SK-N-SH (cell line): Measurements from ENCODE around the gene KRT35. TPM values are rescaled to one million over a fixed set of nuclear protein-coding genes. Genes with fewer than 3 reads are reported as not detected.

Source experiments
- CTCF ChIA-PET: fragments of 300-600, 350-600 bp; formaldehyde crosslinking; extraction: SDS; loops from one replicate; lab custom pipeline; 2021; lab: Yijun Ruan, JAX
- POLR2A ChIA-PET: fragments of 350-600 bp; sonication (Branson Sonifier 250); formaldehyde crosslinking; extraction: SDS; loops from one replicate; lab custom pipeline; 2020; ENCODE audit warnings: antibody characterized with exemption, inconsistent platforms; lab: Yijun Ruan, JAX
- DNase-seq: peaks from one replicate; pipeline ENCODE4 v3.0.0; 2012
- H2AFZ ChIP-seq: fragments of 200-600 bp; sonication (generic); 2 replicates; pipeline ENCODE4 v1.8.1; 2016; ENCODE audit warnings: antibody characterized with exemption, mild to moderate bottlenecking, low read depth
- H3F3A ChIP-seq: fragments of 200-600 bp; sonication (generic); replicated peaks from 2 replicates; pipeline ENCODE3; 2016; ENCODE audit warnings: antibody characterized with exemption, mild to moderate bottlenecking; ENCODE audit not compliant: insufficient read depth
- H3K27ac ChIP-seq, 2 experiments: fragments of 200-500 bp in 1 of 2; fragments of 200-600 bp in 1 of 2; sonication (Bioruptor generic) in 1 of 2; sonication (generic), shearing (Covaris generic) in 1 of 2; 2 replicates each; pipeline versions ENCODE4 v1.5.1 to v1.6.1; 2014 to 2016; ENCODE audit warnings: low read depth in 2 of 2, inconsistent platforms in 1 of 2, low read length in 1 of 2, mild to moderate bottlenecking in 1 of 2, mixed read lengths in 1 of 2
- H3K27me3 ChIP-seq: fragments of 200-600 bp; sonication (generic), shearing (Covaris generic); 2 replicates; pipeline ENCODE4 v1.6.1; 2016; ENCODE audit warnings: mixed run types; ENCODE audit not compliant: insufficient read depth
- H3K36me3 ChIP-seq, 2 experiments: fragments of 200-500 bp in 1 of 2; fragments of 200-600 bp in 1 of 2; sonication (Bioruptor generic) in 1 of 2; sonication (generic) in 1 of 2; replicated peaks in 1 of 2; 2 replicates each; pipeline versions ENCODE3 to v1.5.1; 2014 to 2016; ENCODE audit warnings: low read length in 1 of 2, mild to moderate bottlenecking in 1 of 2; ENCODE audit not compliant: insufficient read depth in 2 of 2, control insufficient read depth in 1 of 2
- H3K4me1 ChIP-seq, 2 experiments: fragments of 200-500 bp in 1 of 2; fragments of 200-600 bp in 1 of 2; sonication (Bioruptor generic) in 1 of 2; sonication (generic), shearing (Covaris generic) in 1 of 2; 2 replicates each; pipeline versions ENCODE4 v1.5.1 to v1.6.1; 2014 to 2016; ENCODE audit warnings: low read depth in 1 of 2, low read length in 1 of 2, mixed run types in 1 of 2; ENCODE audit not compliant: insufficient read depth in 2 of 2, control insufficient read depth in 1 of 2
- H3K4me2 ChIP-seq: fragments of 200-600 bp; sonication (generic), shearing (Covaris generic); 2 replicates; pipeline ENCODE4 v1.6.1; 2017; ENCODE audit warnings: mixed run types
- H3K4me3 ChIP-seq, 2 experiments: fragments of 200-500 bp in 1 of 2; fragments of 200-600 bp in 1 of 2; sonication (Bioruptor generic) in 1 of 2; sonication (generic), shearing (Covaris generic) in 1 of 2; 2 replicates each; pipeline versions ENCODE4 v1.5.1 to v1.8.1; 2014 to 2016; ENCODE audit warnings: low read depth in 2 of 2, inconsistent platforms in 1 of 2, low read length in 1 of 2, mild to moderate bottlenecking in 1 of 2, mixed read lengths in 1 of 2, moderate library complexity in 1 of 2
- H3K79me2 ChIP-seq: fragments of 200-600 bp; sonication (generic); 2 replicates; pipeline ENCODE4 v1.8.1; 2017; ENCODE audit warnings: mild to moderate bottlenecking; ENCODE audit not compliant: insufficient read depth
- H3K9ac ChIP-seq: fragments of 200-600 bp; sonication (generic); 2 replicates; pipeline ENCODE4 v1.6.1; 2017; ENCODE audit warnings: mixed run types
- H3K9me2 ChIP-seq: fragments of 200-600 bp; sonication (generic); 2 replicates; pipeline ENCODE4 v1.6.1; 2017; ENCODE audit warnings: mixed run types
- H3K9me3 ChIP-seq: fragments of 200-600 bp; sonication (generic); 2 replicates; pipeline ENCODE4 v1.6.1; 2017; ENCODE audit warnings: mixed run types, mild to moderate bottlenecking, moderate library complexity
- H4K20me1 ChIP-seq: fragments of 200-600 bp; sonication (generic); 2 replicates; pipeline ENCODE4 v1.6.1; 2017; ENCODE audit warnings: mild to moderate bottlenecking, mixed run types; ENCODE audit not compliant: insufficient read depth
- ELF1 ChIP-seq: IDR thresholded peaks from 2 replicates; pipeline ENCODE4 v1.4.0; 2012
- EZH2phosphoT487 ChIP-seq: fragments of 200-600 bp; sonication (generic); IDR thresholded peaks from 2 replicates; pipeline ENCODE4 v1.6.1; 2017; ENCODE audit warnings: low read depth, mixed run types, mild to moderate bottlenecking, antibody characterized with exemption, moderate library complexity, borderline replicate concordance
- GABPA ChIP-seq: IDR thresholded peaks from 2 replicates; pipeline ENCODE4 v1.4.0; 2012; ENCODE audit warnings: low read depth, mild to moderate bottlenecking
- JUND ChIP-seq: IDR thresholded peaks from 2 replicates; pipeline ENCODE4 v1.4.0; 2012
- MEF2A ChIP-seq: IDR thresholded peaks from 2 replicates; pipeline ENCODE4 v1.4.0; 2012; ENCODE audit warnings: low read depth, borderline replicate concordance
- MXI1 ChIP-seq: IDR thresholded peaks from 2 replicates; pipeline ENCODE4 v1.6.1; 2012; ENCODE audit warnings: mild to moderate bottlenecking, low read depth, low read length, improper control_type of control experiment
- NFIC ChIP-seq: IDR thresholded peaks from 2 replicates; pipeline ENCODE4 v1.4.0; 2012; ENCODE audit warnings: borderline replicate concordance
- NRF1 ChIP-seq: IDR thresholded peaks from 2 replicates; pipeline ENCODE4 v1.6.1; 2012; ENCODE audit warnings: low read depth, mild to moderate bottlenecking, low read length
- RXRA ChIP-seq: IDR thresholded peaks from 2 replicates; pipeline ENCODE4 v1.4.0; 2012; ENCODE audit warnings: low read depth, mild to moderate bottlenecking, borderline replicate concordance
- SIN3A ChIP-seq: IDR thresholded peaks from 2 replicates; pipeline ENCODE4 v1.6.1; 2012; ENCODE audit warnings: low read depth, mild to moderate bottlenecking, low read length, moderate library complexity, borderline replicate concordance
- SMC3 ChIP-seq: IDR thresholded peaks from 2 replicates; pipeline ENCODE4 v1.6.1; 2012; ENCODE audit warnings: low read depth, low read length, improper control_type of control experiment
- WGBS: methylation state at CpG from one replicate; pipeline ENCODE4 v1.1.6; 2017; ENCODE audit warnings: low lambda C conversion rate; 5-methylcytosine and 5-hydroxymethylcytosine counted together
- polyA plus RNA-seq, 3 experiments: library from polyadenylated mRNA; depleted of rRNA; stranded (reverse); fragments of >200 nt; gene quantifications; 2 replicates each; pipeline ENCODE4 v1.2.3, GENCODE V29; 2012
- TF ChIP-seq, protein P1 (sequence below): IDR thresholded peaks from 2 replicates; pipeline ENCODE4 v1.4.0; 2012; ENCODE audit warnings: low read depth, borderline replicate concordance
- TF ChIP-seq, protein P2 (sequence below): IDR thresholded peaks from 2 replicates; pipeline ENCODE4 v1.6.1; 2012; ENCODE audit warnings: mild to moderate bottlenecking, low read depth, low read length, moderate library complexity
- TF ChIP-seq, protein P3 (sequence below): IDR thresholded peaks from 2 replicates; pipeline ENCODE4 v1.4.0; 2012; ENCODE audit warnings: low read depth
- TF ChIP-seq, protein P4 (sequence below): fragments of 150-350 bp; IDR thresholded peaks from 2 replicates; pipeline ENCODE4 v1.6.1; 2017; ENCODE audit warnings: antibody characterized with exemption, low read length, low read depth, borderline replicate concordance

KRT35 gene
- polyA plus RNA-seq, 1 of the 3 experiments (the other 2 are of a cell fraction), result not detected

DNA sequence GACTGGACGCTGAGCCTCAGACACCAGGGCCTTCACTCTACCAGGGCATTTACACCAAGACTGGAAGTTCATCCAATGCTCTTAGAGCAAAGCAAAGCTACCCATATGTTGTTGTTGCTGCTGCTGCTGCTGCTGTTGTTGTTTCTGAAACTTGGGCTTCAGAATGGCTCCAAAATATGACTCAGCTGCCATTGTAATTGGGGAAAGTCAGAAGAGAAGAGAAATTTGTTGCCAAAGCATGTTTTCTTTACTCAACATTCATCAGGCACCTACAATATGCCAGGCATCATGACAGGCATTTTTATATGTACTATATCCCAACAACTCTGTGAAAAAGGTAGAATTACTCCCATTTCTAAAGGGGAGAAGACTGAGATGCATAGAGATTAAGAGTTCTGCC, 25.7 kb downstream of the KRT35 start:
- Histone ChIP-seq H3K27me3 (no peaks in the 10 kb centered on the region), H3K9me2 (no peaks in the 10 kb centered on the region), H3K79me2 (no peaks in the 10 kb centered on the region), H3K27ac (no peak overlapping the region), H3F3A (no peaks in the 10 kb centered on the region), H3K4me3 (no peak overlapping the region), H3K36me3 (no peaks in the 10 kb centered on the region), H3K9me3 (no peaks in the 10 kb centered on the region; the same call in 1 of the 2 replicates), H3K4me1 (peaks cover 0 to 5% of the 10 kb centered on the region in 2 experiments; a peak in 1 of 4 replicates), H3K4me2 (no peak overlapping the region), H2AFZ (no peak overlapping the region), H4K20me1 (no peaks in the 10 kb centered on the region), H3K9ac (no peak overlapping the region)
- 67% methylated on average over 1 of the region's 1 CpG for WGBS
- ChIA-PET POLR2A (no interaction called here), CTCF (interaction anchor here (0.9 kb wide), 1 partner anchor 391 kb away, joined by 3 read pairs; no protein-coding TSS in a partner anchor)
- no peak for DNase-seq
- TF ChIP-seq MXI1 (no peak), RXRA (no peak), SIN3A (no peak), GABPA (no peak), MEF2A (no peak), SMC3 (no peak), NFIC (no peak), JUND (no peak), EZH2phosphoT487 (no peak), ELF1 (no peak), NRF1 (no peak)
- TF ChIP-seq, protein P1, sequence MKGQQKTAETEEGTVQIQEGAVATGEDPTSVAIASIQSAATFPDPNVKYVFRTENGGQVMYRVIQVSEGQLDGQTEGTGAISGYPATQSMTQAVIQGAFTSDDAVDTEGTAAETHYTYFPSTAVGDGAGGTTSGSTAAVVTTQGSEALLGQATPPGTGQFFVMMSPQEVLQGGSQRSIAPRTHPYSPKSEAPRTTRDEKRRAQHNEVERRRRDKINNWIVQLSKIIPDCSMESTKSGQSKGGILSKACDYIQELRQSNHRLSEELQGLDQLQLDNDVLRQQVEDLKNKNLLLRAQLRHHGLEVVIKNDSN, result no peak
- TF ChIP-seq, protein P2, sequence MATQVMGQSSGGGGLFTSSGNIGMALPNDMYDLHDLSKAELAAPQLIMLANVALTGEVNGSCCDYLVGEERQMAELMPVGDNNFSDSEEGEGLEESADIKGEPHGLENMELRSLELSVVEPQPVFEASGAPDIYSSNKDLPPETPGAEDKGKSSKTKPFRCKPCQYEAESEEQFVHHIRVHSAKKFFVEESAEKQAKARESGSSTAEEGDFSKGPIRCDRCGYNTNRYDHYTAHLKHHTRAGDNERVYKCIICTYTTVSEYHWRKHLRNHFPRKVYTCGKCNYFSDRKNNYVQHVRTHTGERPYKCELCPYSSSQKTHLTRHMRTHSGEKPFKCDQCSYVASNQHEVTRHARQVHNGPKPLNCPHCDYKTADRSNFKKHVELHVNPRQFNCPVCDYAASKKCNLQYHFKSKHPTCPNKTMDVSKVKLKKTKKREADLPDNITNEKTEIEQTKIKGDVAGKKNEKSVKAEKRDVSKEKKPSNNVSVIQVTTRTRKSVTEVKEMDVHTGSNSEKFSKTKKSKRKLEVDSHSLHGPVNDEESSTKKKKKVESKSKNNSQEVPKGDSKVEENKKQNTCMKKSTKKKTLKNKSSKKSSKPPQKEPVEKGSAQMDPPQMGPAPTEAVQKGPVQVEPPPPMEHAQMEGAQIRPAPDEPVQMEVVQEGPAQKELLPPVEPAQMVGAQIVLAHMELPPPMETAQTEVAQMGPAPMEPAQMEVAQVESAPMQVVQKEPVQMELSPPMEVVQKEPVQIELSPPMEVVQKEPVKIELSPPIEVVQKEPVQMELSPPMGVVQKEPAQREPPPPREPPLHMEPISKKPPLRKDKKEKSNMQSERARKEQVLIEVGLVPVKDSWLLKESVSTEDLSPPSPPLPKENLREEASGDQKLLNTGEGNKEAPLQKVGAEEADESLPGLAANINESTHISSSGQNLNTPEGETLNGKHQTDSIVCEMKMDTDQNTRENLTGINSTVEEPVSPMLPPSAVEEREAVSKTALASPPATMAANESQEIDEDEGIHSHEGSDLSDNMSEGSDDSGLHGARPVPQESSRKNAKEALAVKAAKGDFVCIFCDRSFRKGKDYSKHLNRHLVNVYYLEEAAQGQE, result no peak
- TF ChIP-seq, protein P3, sequence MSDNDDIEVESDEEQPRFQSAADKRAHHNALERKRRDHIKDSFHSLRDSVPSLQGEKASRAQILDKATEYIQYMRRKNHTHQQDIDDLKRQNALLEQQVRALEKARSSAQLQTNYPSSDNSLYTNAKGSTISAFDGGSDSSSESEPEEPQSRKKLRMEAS, result no peak
- TF ChIP-seq, protein P4, sequence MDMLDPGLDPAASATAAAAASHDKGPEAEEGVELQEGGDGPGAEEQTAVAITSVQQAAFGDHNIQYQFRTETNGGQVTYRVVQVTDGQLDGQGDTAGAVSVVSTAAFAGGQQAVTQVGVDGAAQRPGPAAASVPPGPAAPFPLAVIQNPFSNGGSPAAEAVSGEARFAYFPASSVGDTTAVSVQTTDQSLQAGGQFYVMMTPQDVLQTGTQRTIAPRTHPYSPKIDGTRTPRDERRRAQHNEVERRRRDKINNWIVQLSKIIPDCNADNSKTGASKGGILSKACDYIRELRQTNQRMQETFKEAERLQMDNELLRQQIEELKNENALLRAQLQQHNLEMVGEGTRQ, result no peak
